H1 (cell line): ENCODE measurements around the gene PIP5K1B. TPM values are rescaled to one million over a fixed set of nuclear protein-coding genes. Genes with fewer than 3 reads are reported as not detected.
A peak's percentile ranks its signal among the peaks of the same experiment; 100 is the strongest.

Experiments
- CTCF ChIA-PET: fragments of 300-600 bp; sonication (Branson Sonifier 250); formaldehyde crosslinking; loops from one replicate; lab custom pipeline; 2021; ENCODE audit not compliant: partially characterized antibody; lab: Charles Lee
- POLR2A ChIA-PET: fragments of 300-600 bp; sonication (Branson Sonifier 250); formaldehyde crosslinking; loops from one replicate; lab custom pipeline; 2021; ENCODE audit warnings: inconsistent platforms; ENCODE audit not compliant: partially characterized antibody; lab: Charles Lee
- DNase-seq, 2 experiments: peaks; one replicate each; pipeline versions ENCODE4 v3.0.0 to v3.0.0-alpha.2; 2010 to 2022; ENCODE audit warnings: low spot score in 2 of 2, low read depth in 1 of 2, mixed read lengths in 1 of 2
- FAIRE-seq: peaks from 2 replicates; lab custom pipeline; 2011; peaks lifted over from hg19 to GRCh38; lab: Jason Lieb, UNC
- H2AFZ ChIP-seq: 2 replicates; pipeline ENCODE4 v1.8.1; 2012; ENCODE audit warnings: low read length, inconsistent platforms
- H2AK5ac ChIP-seq: 2 replicates; pipeline ENCODE4 v1.6.1; 2013; ENCODE audit warnings: low read depth, low read length
- H2BK120ac ChIP-seq: replicated peaks from 2 replicates; pipeline ENCODE3; 2013; ENCODE audit warnings: low read depth, low read length, inconsistent platforms
- H2BK12ac ChIP-seq: 2 replicates; pipeline ENCODE4 v1.6.1; 2013; ENCODE audit warnings: low read depth, low read length
- H2BK15ac ChIP-seq: 2 replicates; pipeline ENCODE4 v1.6.1; 2013; ENCODE audit warnings: low read length
- H2BK20ac ChIP-seq: 2 replicates; pipeline ENCODE4 v1.6.1; 2013; ENCODE audit warnings: low read length
- H2BK5ac ChIP-seq: 2 replicates; pipeline ENCODE4 v1.6.1; 2013; ENCODE audit warnings: low read depth, low read length
- H3K14ac ChIP-seq: 2 replicates; pipeline ENCODE4 v1.6.1; 2013; ENCODE audit warnings: inconsistent platforms; ENCODE audit not compliant: insufficient read length
- H3K18ac ChIP-seq: 2 replicates; pipeline ENCODE4 v1.6.1; 2013; ENCODE audit warnings: low read length; ENCODE audit errors: extremely low read depth
- H3K23ac ChIP-seq: 2 replicates; pipeline ENCODE4 v1.6.1; 2013; ENCODE audit warnings: inconsistent platforms; ENCODE audit not compliant: insufficient read length
- H3K23me2 ChIP-seq: 2 replicates; pipeline ENCODE4 v1.6.1; 2013; ENCODE audit warnings: low read depth, low read length
- H3K27ac ChIP-seq: 2 replicates; pipeline ENCODE4 v1.6.1; 2011; ENCODE audit warnings: low read depth, low read length, inconsistent platforms
- H3K27me3 ChIP-seq, 4 experiments: replicated peaks in 1 of 4; 1 replicate in 1 of 4; 2 replicates in 3 of 4; pipeline versions ENCODE4 v1.6.1 to v1.8.1; 2011 to 2013; ENCODE audit warnings: low read length in 3 of 4, mild to moderate bottlenecking in 3 of 4, inconsistent platforms in 2 of 4, mixed read lengths in 2 of 4, moderate library complexity in 1 of 4; ENCODE audit not compliant: control insufficient read depth in 3 of 4, insufficient read depth in 3 of 4; ENCODE audit errors: extremely low read depth in 1 of 4
- H3K36me3 ChIP-seq, 4 experiments: 2 replicates each; pipeline versions ENCODE4 v1.6.1 to v1.8.1; 2011 to 2013; ENCODE audit warnings: mild to moderate bottlenecking in 4 of 4, low read length in 3 of 4, moderate library complexity in 2 of 4, control low read depth in 1 of 4, inconsistent platforms in 1 of 4; ENCODE audit not compliant: insufficient read depth in 4 of 4, control insufficient read depth in 2 of 4
- H3K4ac ChIP-seq: replicated peaks from 2 replicates; pipeline ENCODE3; 2013; ENCODE audit warnings: low read length, low read depth, mixed read lengths, inconsistent platforms; ENCODE audit not compliant: insufficient read length
- H3K4me1 ChIP-seq, 4 experiments: replicated peaks in 1 of 4; 1 replicate in 1 of 4; 2 replicates in 3 of 4; pipeline versions ENCODE4 v1.6.1 to v1.8.1; 2011 to 2013; ENCODE audit warnings: low read length in 3 of 4, inconsistent platforms in 2 of 4, mixed read lengths in 1 of 4; ENCODE audit not compliant: insufficient read depth in 4 of 4, control insufficient read depth in 3 of 4
- H3K4me2 ChIP-seq, 2 experiments: 2 replicates each; pipeline versions ENCODE4 v1.6.1 to v1.8.1; 2011 to 2013; ENCODE audit warnings: low read depth in 2 of 2, low read length in 2 of 2, control low read depth in 1 of 2, inconsistent platforms in 1 of 2, mild to moderate bottlenecking in 1 of 2; ENCODE audit not compliant: insufficient read depth in 1 of 2
- H3K4me3 ChIP-seq, 4 experiments: fragments of 200-600, 300-600 bp in 1 of 4; sonication (generic), shearing (Covaris generic), sonication (Bioruptor Twin) in 1 of 4; 2 replicates each; pipeline versions ENCODE4 v1.5.1 to v1.8.1; 2011 to 2016; ENCODE audit warnings: low read length in 4 of 4, low read depth in 3 of 4, control low read depth in 2 of 4, inconsistent platforms in 2 of 4, mild to moderate bottlenecking in 2 of 4, mixed read lengths in 1 of 4, moderate library complexity in 1 of 4; ENCODE audit not compliant: insufficient read depth in 2 of 4; ENCODE audit errors: extremely low read depth in 1 of 4
- H3K56ac ChIP-seq: replicated peaks from 2 replicates; pipeline ENCODE3; 2013; ENCODE audit warnings: low read depth, mild to moderate bottlenecking, mixed read lengths, low read length, inconsistent platforms; ENCODE audit not compliant: insufficient read length
- H3K79me1 ChIP-seq: 2 replicates; pipeline ENCODE4 v1.6.1; 2013; ENCODE audit warnings: low read depth, low read length, control low read depth
- H3K79me2 ChIP-seq, 2 experiments: 2 replicates each; pipeline versions ENCODE4 v1.6.1 to v1.8.1; 2012 to 2013; ENCODE audit warnings: low read length in 2 of 2, mild to moderate bottlenecking in 2 of 2, inconsistent platforms in 1 of 2; ENCODE audit not compliant: insufficient read depth in 2 of 2, control insufficient read depth in 1 of 2
- H3K9ac ChIP-seq, 4 experiments: replicated peaks in 1 of 4; 1 replicate in 1 of 4; 2 replicates in 3 of 4; pipeline versions ENCODE4 v1.6.1 to v1.8.1; 2011 to 2013; ENCODE audit warnings: low read depth in 3 of 4, low read length in 3 of 4, control low read depth in 2 of 4, mild to moderate bottlenecking in 2 of 4, moderate library complexity in 2 of 4, inconsistent platforms in 1 of 4; ENCODE audit errors: extremely low read depth in 1 of 4
- H3K9me3 ChIP-seq, 2 experiments: 2 replicates each; pipeline versions ENCODE4 v1.6.1 to v1.8.1; 2012 to 2013; ENCODE audit warnings: mild to moderate bottlenecking in 2 of 2, moderate library complexity in 2 of 2, control low read depth in 1 of 2, inconsistent platforms in 1 of 2, low read depth in 1 of 2, low read length in 1 of 2, mixed read lengths in 1 of 2; ENCODE audit not compliant: insufficient read depth in 2 of 2
- H4K20me1 ChIP-seq, 2 experiments: replicated peaks in 1 of 2; 2 replicates each; pipeline versions ENCODE3 to v1.8.1; 2011 to 2013; ENCODE audit warnings: inconsistent platforms in 2 of 2, low read length in 2 of 2, mild to moderate bottlenecking in 1 of 2; ENCODE audit not compliant: insufficient read depth in 2 of 2, control insufficient read depth in 1 of 2
- H4K5ac ChIP-seq: 2 replicates; pipeline ENCODE4 v1.6.1; 2013; ENCODE audit warnings: low read length, low read depth, mixed read lengths, inconsistent platforms; ENCODE audit not compliant: insufficient read length
- H4K8ac ChIP-seq: 2 replicates; pipeline ENCODE4 v1.8.0; 2013; ENCODE audit warnings: mild to moderate bottlenecking, moderate library complexity, low read length, inconsistent platforms; ENCODE audit not compliant: insufficient read depth; ENCODE audit errors: extremely low read depth
- H4K91ac ChIP-seq: replicated peaks from 2 replicates; pipeline ENCODE3; 2013; ENCODE audit warnings: low read length, mixed read lengths, inconsistent platforms; ENCODE audit not compliant: insufficient read length
- CBX8 ChIP-seq: fragments of 300-800, 300-1000 bp; sonication (generic); IDR thresholded peaks from 2 replicates; pipeline ENCODE4 v1.7.1; 2016; ENCODE audit warnings: low read depth, low read length, borderline replicate concordance
- POLR2A ChIP-seq, 2 experiments: IDR thresholded peaks; 1 replicate in 1 of 2; 2 replicates in 1 of 2; pipeline ENCODE4 v1.6.1; 2011; ENCODE audit warnings: low read depth in 2 of 2, low read length in 2 of 2, mild to moderate bottlenecking in 2 of 2; ENCODE audit errors: control extremely low read depth in 1 of 2
- RNF2 ChIP-seq: fragments of 200-900, 300-1000 bp; sonication (generic); IDR thresholded peaks from 2 replicates; pipeline ENCODE4 v1.7.1; 2016; ENCODE audit warnings: borderline replicate concordance, low read depth, mild to moderate bottlenecking, antibody characterized with exemption, low read length; ENCODE audit not compliant: poor library complexity, severe bottlenecking; ENCODE audit errors: missing control alignments
- SP1 ChIP-seq: IDR thresholded peaks from 2 replicates; pipeline ENCODE4 v1.6.1; 2011; ENCODE audit warnings: low read depth, low read length
- SRF ChIP-seq: IDR thresholded peaks from 2 replicates; pipeline ENCODE4 v1.6.1; 2011; ENCODE audit warnings: mild to moderate bottlenecking, low read depth, low read length, moderate library complexity
- TBP ChIP-seq: IDR thresholded peaks from 2 replicates; pipeline ENCODE4 v1.6.1; 2011; ENCODE audit warnings: low read depth, low read length, improper control_type of control experiment
- WGBS, 2 experiments: shearing (Covaris generic) in 1 of 2; methylation state at CpG; one replicate each; pipeline versions ENCODE4 v1.1.6 to v1.1.7; 2013 to 2015; ENCODE audit warnings: low lambda C conversion rate in 2 of 2, mixed read lengths in 2 of 2, inconsistent platforms in 1 of 2, low coverage in 1 of 2, missing lambda C conversion rate in 1 of 2; ENCODE audit not compliant: insufficient replicate concordance in 2 of 2, insufficient coverage in 1 of 2, insufficient read length in 1 of 2; ENCODE audit errors: extremely low coverage in 1 of 2, missing lambda C conversion rate in 1 of 2; 5-methylcytosine and 5-hydroxymethylcytosine counted together
- long read RNA-seq, 2 experiments: library from RNA in 1 of 2; library from capped mRNA in 1 of 2; stranded (forward); transcript quantifications; one replicate each; pipeline ENCODE4 v2.0.0, GENCODE V29; 2021; ENCODE audit warnings: inconsistent platforms in 1 of 2
- polyA minus RNA-seq, 3 experiments: library from RNA; depleted of rRNA, polyadenylated mRNA; stranded (reverse); fragments of >200 nt; gene quantifications; 1 replicate in 2 of 3; 2 replicates in 1 of 3; pipeline ENCODE4 v1.2.3, GENCODE V29; 2011
- polyA plus RNA-seq, 7 experiments: library from polyadenylated mRNA; depleted of rRNA in 3 of 7; stranded (reverse) in 5 of 7; unstranded in 2 of 7; fragments of >200 nt in 5 of 7; fragments of 200-250 nt in 2 of 7; gene quantifications; 1 replicate in 5 of 7; 2 replicates in 1 of 7; 4 replicates in 1 of 7; pipeline versions ENCODE4 v1.2.1 to v1.2.3, GENCODE V29; 2011 to 2013; ENCODE audit warnings: missing spikeins in 2 of 7, mixed read lengths in 2 of 7
- total RNA-seq: library from RNA; stranded (reverse); fragmentation: NEBNext Ultra II Directional; extraction: Animal tissue kit (Norgen Biotek cat#: 25700); gene quantifications from 2 replicates; pipeline ENCODE4 v1.2.1, GENCODE V29; 2021

The PIP5K1B gene, protein sequence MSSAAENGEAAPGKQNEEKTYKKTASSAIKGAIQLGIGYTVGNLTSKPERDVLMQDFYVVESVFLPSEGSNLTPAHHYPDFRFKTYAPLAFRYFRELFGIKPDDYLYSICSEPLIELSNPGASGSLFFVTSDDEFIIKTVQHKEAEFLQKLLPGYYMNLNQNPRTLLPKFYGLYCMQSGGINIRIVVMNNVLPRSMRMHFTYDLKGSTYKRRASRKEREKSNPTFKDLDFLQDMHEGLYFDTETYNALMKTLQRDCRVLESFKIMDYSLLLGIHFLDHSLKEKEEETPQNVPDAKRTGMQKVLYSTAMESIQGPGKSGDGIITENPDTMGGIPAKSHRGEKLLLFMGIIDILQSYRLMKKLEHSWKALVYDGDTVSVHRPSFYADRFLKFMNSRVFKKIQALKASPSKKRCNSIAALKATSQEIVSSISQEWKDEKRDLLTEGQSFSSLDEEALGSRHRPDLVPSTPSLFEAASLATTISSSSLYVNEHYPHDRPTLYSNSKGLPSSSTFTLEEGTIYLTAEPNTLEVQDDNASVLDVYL
- total RNA-seq (6.1 and 7.7 TPM in 2 replicates), polyA plus RNA-seq (2011; rRNA removed) (2.2 and 4.7 TPM in 2 replicates), polyA minus RNA-seq (2011; rRNA and poly(A)+ RNA removed) (6.0 and 10.8 TPM in 2 replicates)
- polyA plus RNA-seq (2011; cell fraction: cytosol; rRNA removed) = 2.8 TPM
- 2.0 TPM for polyA plus RNA-seq (2011; cell fraction: nucleus; rRNA removed)
- polyA plus RNA-seq (2012, experiment 1 of 2) = 4.3 to 5.1 TPM (median 4.6 TPM) in 4 replicates
- polyA plus RNA-seq (2012, experiment 2 of 2) = 0.83 TPM
- 3.8 TPM for polyA plus RNA-seq (2013, experiment 1 of 2)
- 3.8 TPM for polyA plus RNA-seq (2013, experiment 2 of 2)
- polyA minus RNA-seq (2011; cell fraction: cytosol; rRNA and poly(A)+ RNA removed) = 2.8 TPM
- 19.7 TPM for polyA minus RNA-seq (2011; cell fraction: nucleus; rRNA and poly(A)+ RNA removed)
- long read RNA-seq, experiment 1, partial matches to known transcripts = 5 of 11 reads
- long read RNA-seq, experiment 1, other reads (novel, unspliced or antisense) = 5 of 11 reads
- long read RNA-seq, experiment 2, partial matches to known transcripts = 0 of 2 reads
- long read RNA-seq, experiment 2, other reads (novel, unspliced or antisense) = 2 of 2 reads

- DNase-seq = peak in 1 of 2 experiments; percentile 82
- peak within 1 kb of the TSS; percentile 91 to 95 for H3K4me2 ChIP-seq
- peaks cover 7 to 26% (median 23%) of the 10 kb centered on the region in 4 experiments for H3K27me3 ChIP-seq
- H3K36me3 ChIP-seq = no peaks in the 10 kb centered on the region
- H4K20me1 ChIP-seq = peaks cover 0 to 2% of the 10 kb centered on the region in 2 experiments
- peak within 1 kb of the TSS; percentile 63 for H4K8ac ChIP-seq
- no peak within 1 kb of the TSS for H3K56ac ChIP-seq
- ChIA-PET POLR2A (interaction anchor here (0.6 to 1.4 kb wide), 5 partner anchors 8 to 320 kb away, joined by 3 read pairs; no protein-coding TSS in a partner anchor), CTCF (interaction anchor here (0.8 to 2.1 kb wide), 10 partner anchors 14 to 299 kb away, joined by 4 to 10 read pairs (median 4); no protein-coding TSS in a partner anchor)
- H2AFZ ChIP-seq = peak within 1 kb of the TSS; percentile 62
- peak within 1 kb of the TSS; percentile 41; the same call in 1 of the 2 replicates for H3K18ac ChIP-seq
- WGBS, 2 experiments = 1% methylated on average over 47 of the region's 84 CpGs; no CpG with 5 or more reads in 1 of the 2 experiments
- H3K23me2 ChIP-seq = peaks cover 16% of the 10 kb centered on the region
- H3K9me3 ChIP-seq = no peaks in the 10 kb centered on the region
- H2BK12ac ChIP-seq = 0 out of 2 replicates have a peak within 1 kb of the TSS, but pooled peaks have one; percentile 72
- no peak within 1 kb of the TSS for H2BK20ac ChIP-seq
- H4K91ac ChIP-seq = peak within 1 kb of the TSS; percentile 31
- H2AK5ac ChIP-seq = no peak within 1 kb of the TSS
- H3K23ac ChIP-seq = no peak within 1 kb of the TSS
- H3K79me1 ChIP-seq = no peaks in the 10 kb centered on the region
- no peak within 1 kb of the TSS for H2BK15ac ChIP-seq
- peaks cover 0 to 5% of the 10 kb centered on the region in 2 experiments; a peak in 2 of 4 replicates for H3K79me2 ChIP-seq
- peak within 1 kb of the TSS in 3 of 4 experiments; percentile 38 to 62 (median 49); a peak in 6 of 7 replicates for H3K9ac ChIP-seq
- no peak within 1 kb of the TSS for H3K27ac ChIP-seq
- H3K4ac ChIP-seq = peak within 1 kb of the TSS; percentile 45
- H4K5ac ChIP-seq = peak within 1 kb of the TSS; percentile 51
- FAIRE-seq = no peak
- no peak within 1 kb of the TSS for H3K14ac ChIP-seq
- H3K4me3 ChIP-seq = peak within 1 kb of the TSS; percentile 46 to 95 (median 83)
- no peak within 1 kb of the TSS for H2BK120ac ChIP-seq
- H2BK5ac ChIP-seq = no peak within 1 kb of the TSS; the same call in 1 of the 2 replicates
- peaks cover 3 to 11% (median 4%) of the 10 kb centered on the region in 4 experiments; a peak in 6 of 7 replicates for H3K4me1 ChIP-seq
- no peak for TF ChIP-seq SRF
- no peak for TF ChIP-seq RNF2
- TF ChIP-seq SP1 = no peak
- no peak for TF ChIP-seq TBP
- 0 out of 3 replicates have a peak, but pooled peaks of 1 of the 2 experiments have one; percentile 34 for TF ChIP-seq POLR2A (IDR thresholded peaks at IDR 0.05; ENCODE audit: control extremely low read depth in 1 of 2, low read depth in 2 of 2, low read length in 2 of 2)
- TF ChIP-seq CBX8 = no peak
Measured at GRCh38 chr9:68704814-68705530, at the start of gene PIP5K1B. PIP5K1B (plus strand) TSS chr9:68705240; CDS start chr9:68822615, 117,375 bp downstream.
